ENCODE data around the gene ANTXRL. TPM values are rescaled to one million over a fixed set of nuclear protein-coding genes. Genes with fewer than 3 reads are reported as not detected.

Gene ANTXRL
- not detected for total RNA-seq
- under 1 TPM in 1 of 2 donors, not detected in 1; 0.06 TPM for polyA plus RNA-seq

- TF ChIP-seq GABPA (IDR thresholded peaks at IDR 0.05 in 1 of 2, conservative IDR thresholded peaks at IDR 0.05 in 1 of 2) (no peak), JUND (IDR thresholded peaks at IDR 0.05) (no peak), HNF4G (IDR thresholded peaks at IDR 0.05) (no peak), YY1 (IDR thresholded peaks at IDR 0.05) (no peak), MAX (IDR thresholded peaks at IDR 0.05) (no peak), NR2F2 (IDR thresholded peaks at IDR 0.05) (no peak), ZBTB33 (IDR thresholded peaks at IDR 0.05) (no peak), RXRA (IDR thresholded peaks at IDR 0.05) (no peak), RAD21 (IDR thresholded peaks at IDR 0.05) (no peak), EGR1 (IDR thresholded peaks at IDR 0.05; ENCODE audit: low read depth in 2 of 2) (no peak), HNF4A (conservative IDR thresholded peaks at IDR 0.05) (no peak), FOXA1 (IDR thresholded peaks at IDR 0.05) (no peak), SP1 (IDR thresholded peaks at IDR 0.05) (no peak), ATF3 (IDR thresholded peaks at IDR 0.05) (no peak), TAF1 (conservative IDR thresholded peaks at IDR 0.05) (no peak)
- TF ChIP-seq, protein P1, sequence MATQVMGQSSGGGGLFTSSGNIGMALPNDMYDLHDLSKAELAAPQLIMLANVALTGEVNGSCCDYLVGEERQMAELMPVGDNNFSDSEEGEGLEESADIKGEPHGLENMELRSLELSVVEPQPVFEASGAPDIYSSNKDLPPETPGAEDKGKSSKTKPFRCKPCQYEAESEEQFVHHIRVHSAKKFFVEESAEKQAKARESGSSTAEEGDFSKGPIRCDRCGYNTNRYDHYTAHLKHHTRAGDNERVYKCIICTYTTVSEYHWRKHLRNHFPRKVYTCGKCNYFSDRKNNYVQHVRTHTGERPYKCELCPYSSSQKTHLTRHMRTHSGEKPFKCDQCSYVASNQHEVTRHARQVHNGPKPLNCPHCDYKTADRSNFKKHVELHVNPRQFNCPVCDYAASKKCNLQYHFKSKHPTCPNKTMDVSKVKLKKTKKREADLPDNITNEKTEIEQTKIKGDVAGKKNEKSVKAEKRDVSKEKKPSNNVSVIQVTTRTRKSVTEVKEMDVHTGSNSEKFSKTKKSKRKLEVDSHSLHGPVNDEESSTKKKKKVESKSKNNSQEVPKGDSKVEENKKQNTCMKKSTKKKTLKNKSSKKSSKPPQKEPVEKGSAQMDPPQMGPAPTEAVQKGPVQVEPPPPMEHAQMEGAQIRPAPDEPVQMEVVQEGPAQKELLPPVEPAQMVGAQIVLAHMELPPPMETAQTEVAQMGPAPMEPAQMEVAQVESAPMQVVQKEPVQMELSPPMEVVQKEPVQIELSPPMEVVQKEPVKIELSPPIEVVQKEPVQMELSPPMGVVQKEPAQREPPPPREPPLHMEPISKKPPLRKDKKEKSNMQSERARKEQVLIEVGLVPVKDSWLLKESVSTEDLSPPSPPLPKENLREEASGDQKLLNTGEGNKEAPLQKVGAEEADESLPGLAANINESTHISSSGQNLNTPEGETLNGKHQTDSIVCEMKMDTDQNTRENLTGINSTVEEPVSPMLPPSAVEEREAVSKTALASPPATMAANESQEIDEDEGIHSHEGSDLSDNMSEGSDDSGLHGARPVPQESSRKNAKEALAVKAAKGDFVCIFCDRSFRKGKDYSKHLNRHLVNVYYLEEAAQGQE (IDR thresholded peaks at IDR 0.05) = no peak
- TF ChIP-seq, protein P2, sequence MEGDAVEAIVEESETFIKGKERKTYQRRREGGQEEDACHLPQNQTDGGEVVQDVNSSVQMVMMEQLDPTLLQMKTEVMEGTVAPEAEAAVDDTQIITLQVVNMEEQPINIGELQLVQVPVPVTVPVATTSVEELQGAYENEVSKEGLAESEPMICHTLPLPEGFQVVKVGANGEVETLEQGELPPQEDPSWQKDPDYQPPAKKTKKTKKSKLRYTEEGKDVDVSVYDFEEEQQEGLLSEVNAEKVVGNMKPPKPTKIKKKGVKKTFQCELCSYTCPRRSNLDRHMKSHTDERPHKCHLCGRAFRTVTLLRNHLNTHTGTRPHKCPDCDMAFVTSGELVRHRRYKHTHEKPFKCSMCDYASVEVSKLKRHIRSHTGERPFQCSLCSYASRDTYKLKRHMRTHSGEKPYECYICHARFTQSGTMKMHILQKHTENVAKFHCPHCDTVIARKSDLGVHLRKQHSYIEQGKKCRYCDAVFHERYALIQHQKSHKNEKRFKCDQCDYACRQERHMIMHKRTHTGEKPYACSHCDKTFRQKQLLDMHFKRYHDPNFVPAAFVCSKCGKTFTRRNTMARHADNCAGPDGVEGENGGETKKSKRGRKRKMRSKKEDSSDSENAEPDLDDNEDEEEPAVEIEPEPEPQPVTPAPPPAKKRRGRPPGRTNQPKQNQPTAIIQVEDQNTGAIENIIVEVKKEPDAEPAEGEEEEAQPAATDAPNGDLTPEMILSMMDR (IDR thresholded peaks at IDR 0.05; ENCODE audit: low read depth, low read length, missing input control) = no peak
- no peak within 1 kb of the TSS for H3K9ac ChIP-seq (ENCODE audit: low read depth in 1 of 2, low read length in 2 of 2)
- no peak for DNase-seq (ENCODE audit: low spot score)
- WGBS = 97% methylated on average over 8 of the region's 8 CpGs
- no peaks in the 10 kb centered on the region for H3K36me3 ChIP-seq (ENCODE audit: control insufficient read depth in 4 of 4, insufficient read depth in 3 of 4, low read depth in 1 of 4, low read length in 3 of 4)
- peaks cover 0 to 3% (median 0%) of the 10 kb centered on the region in 4 donors for H3K9me3 ChIP-seq (ENCODE audit: control insufficient read depth in 4 of 4, low read length in 3 of 4)
- H3K4me1 ChIP-seq (ENCODE audit: control insufficient read depth in 4 of 4, insufficient read depth in 4 of 4, low read length in 3 of 4) = peaks cover 0 to 9% (median 5%) of the 10 kb centered on the region in 4 donors
- no peak within 1 kb of the TSS for H3K4me3 ChIP-seq (ENCODE audit: low read depth in 1 of 3, low read length in 3 of 3)
- H3K27ac ChIP-seq (ENCODE audit: low read depth in 1 of 2, low read length in 2 of 2) = no peak within 1 kb of the TSS
- H3K27me3 ChIP-seq (ENCODE audit: control insufficient read depth in 4 of 4, insufficient read depth in 4 of 4, low read length in 3 of 4) = peaks cover 0 to 6% (median 0%) of the 10 kb centered on the region in 4 donors
Observed at GRCh38 chr10:46286991-46287693, at the start of gene ANTXRL. TSS of gene ANTXRL (plus strand) at chr10:46286997. CDS start at chr10:46287263, 266 bp downstream.
